Astrocyte (in vitro differentiated cells and primary cell): ENCODE results near the gene LRRC27.

Source experiments
- CTCF ChIP-seq: IDR thresholded peaks from 2 replicates; pipeline ENCODE4 v1.5.1; 2011; ENCODE audit warnings: low read depth, mild to moderate bottlenecking, inconsistent platforms, low read length, moderate library complexity; ENCODE audit not compliant: insufficient read depth
- EZH2 ChIP-seq: IDR thresholded peaks from 2 replicates; pipeline ENCODE4 v1.6.1; 2012; ENCODE audit warnings: mild to moderate bottlenecking, low read length, inconsistent platforms; ENCODE audit not compliant: insufficient read depth

- TF ChIP-seq CTCF (no peak), EZH2 (no peak)
Observed at GRCh38 chr10:132421847-132422751, 90.1 kb downstream of the LRRC27 start.
